Activated CD4-positive, CD25-positive, alpha-beta regulatory T cell treated with anti-CD3 and anti-CD28 coated beads, Interleukin-2, amount 50 U/mL, for 16 hours (primary cell): Measurements from ENCODE around the gene ZDHHC22.
A peak's percentile ranks its signal among the peaks of the same experiment; 100 is the strongest.

Source experiments
- DNase-seq: peaks from one replicate; pipeline ENCODE4 v3.0.0-alpha.2; 2020; ENCODE audit warnings: low read depth, low spot score

The ZDHHC22 gene

DNA sequence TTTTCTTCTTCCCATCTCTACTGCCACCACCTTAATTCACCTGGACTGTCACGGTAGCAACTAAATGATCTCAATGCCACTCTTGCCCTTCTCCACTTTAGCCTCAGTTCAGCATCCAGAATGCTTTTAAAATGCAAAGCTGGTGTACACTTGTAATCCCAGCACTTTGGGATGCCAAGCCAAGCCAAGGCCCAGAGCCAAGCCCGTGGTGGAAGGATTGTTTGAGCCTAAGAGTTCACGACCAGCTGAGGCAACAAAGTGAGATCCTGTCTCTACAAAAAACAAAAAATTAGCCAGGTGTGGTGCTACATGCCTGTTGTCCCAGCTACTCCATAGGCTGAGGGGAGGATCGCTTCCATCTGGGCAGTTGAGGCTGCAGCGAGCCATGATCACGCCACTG lies 37.6 kb downstream of the ZDHHC22 start:
- DNase-seq, result no peak

DNA sequence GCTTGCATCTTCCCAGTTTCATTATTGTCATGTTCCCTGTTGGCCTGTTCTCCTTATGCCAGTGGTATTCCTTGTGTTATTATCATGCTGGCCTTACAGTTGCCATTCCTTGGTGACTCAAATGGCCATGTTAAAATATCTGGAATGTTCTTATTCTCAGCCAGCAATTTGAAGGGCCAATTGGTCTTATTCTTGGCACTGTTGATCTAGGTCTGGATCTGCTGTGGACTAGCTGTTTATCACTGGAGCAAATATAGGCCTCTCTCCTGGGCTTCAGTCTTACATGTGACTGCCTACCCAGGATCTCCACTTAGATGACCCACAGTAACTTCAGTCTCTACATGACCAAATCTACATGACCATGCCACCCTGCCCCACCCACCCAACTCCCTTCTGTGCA lies 38.1 kb downstream of the ZDHHC22 start:
- DNase-seq, result no peak

DNA sequence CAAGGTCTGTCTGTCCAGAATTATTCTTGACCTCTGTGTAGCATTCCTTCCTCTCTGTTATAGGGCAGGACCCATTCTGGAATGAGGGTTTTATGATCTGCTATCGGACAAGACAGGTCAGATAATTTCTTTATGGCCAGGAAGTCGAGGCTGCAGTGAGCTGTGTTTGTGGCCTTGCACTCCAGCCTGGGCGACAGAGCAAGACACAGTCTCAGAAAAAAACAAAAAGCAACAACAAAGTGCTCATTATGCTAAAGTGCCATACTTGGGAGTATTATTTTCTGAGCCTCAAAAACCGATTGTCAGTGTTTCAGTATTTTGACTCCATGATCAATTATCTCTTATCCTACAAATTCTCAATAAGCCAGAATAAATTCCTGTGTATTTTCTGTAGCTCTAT lies 39.4 kb downstream of the ZDHHC22 start:
- DNase-seq, result no peak

DNA sequence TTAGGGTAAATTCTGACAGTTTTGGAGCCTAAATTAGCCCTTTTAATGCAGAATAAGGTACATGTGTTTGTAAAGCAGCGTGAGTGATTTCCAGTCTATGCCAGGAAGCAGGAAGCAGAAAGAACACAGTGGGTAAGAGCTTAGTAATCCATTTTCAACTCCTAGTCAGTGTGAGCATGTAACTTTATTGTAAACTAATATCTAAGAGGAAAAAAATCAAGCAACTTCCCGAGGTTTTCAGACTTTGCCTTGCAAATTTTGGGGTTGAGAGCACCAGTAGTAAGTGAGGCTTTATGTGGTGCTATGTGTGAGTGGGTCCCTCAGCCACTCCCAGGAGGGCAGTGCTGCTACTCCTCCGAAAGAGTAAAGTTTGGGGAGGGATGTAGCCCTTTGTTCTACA lies 40.6 kb downstream of the ZDHHC22 start:
- no peak for DNase-seq

DNA sequence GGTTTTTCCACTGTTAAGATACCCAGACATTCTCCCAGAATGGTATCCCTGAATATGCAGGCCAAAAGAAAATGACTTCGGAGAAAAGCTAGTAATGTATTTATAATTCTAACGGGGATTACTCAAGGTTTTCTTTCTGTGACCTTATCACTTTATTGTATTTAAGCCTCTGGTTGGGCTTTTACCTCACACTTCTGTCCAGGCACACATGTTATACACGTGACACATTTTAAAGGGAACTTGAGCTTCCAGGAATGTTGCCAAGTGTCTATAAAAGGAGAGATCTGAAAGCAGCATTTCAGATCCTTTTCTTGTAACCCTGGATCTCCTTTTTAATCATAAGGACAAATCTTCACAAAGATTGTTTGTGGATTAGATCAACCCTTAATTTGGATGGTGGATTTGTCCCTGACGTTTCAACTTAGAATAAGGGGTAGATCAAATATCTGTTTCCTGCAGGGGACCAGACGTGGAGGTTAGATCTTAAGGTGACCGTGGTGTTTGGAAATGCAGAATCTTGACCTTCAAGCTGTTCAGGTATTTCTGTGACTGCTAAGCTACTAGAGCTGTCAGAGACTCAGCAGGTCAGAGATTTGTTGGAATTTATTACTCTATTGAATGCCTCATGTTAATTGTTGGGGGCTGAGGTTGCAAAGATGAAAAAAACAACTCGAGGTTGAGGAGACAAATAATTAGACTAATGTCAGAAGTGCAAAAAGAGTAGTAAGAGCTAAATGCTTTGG lies 42.0 kb downstream of the ZDHHC22 start:
- no peak for DNase-seq

DNA sequence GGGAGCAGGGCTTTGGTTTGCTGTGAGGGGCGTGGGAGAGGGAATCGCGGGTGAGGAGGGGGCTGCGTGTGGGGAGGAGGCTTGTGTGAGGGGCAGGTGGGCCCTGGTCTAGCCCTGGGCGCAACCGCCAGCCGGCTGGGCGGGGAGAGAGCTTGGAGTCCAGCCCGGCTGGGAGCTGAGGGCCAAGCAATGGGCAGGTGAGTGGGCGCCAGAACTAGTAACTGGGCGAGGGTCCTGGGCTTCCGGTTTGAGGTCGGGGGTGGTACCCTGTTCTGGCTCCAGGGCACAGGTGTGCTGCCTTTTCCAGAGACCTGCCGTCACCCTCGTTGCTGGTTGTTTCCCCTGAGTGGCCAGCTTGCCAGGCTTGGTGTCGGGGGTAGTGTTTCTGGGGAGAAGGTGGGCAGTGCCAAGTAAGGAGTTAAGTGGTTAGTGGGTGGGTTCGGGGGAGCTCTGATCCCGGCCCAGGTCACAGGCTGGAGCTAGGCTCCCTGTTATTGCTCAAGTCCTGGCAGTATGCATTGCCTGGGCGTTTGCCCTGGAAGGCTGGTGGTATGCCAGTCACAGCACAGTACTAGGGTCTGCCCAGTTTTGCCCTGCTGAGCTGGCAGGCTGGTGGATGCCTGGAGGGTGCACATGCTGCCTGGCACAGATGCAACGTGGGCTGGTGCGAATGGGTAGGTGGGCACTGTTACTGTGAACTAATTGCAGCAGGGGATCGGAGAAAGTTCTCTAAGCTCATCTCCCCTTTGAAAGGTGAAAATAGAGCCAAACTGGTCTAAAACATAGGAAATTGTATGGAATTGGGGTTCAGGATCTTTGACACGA lies 42.9 kb downstream of the ZDHHC22 start:
- no peak for DNase-seq

DNA sequence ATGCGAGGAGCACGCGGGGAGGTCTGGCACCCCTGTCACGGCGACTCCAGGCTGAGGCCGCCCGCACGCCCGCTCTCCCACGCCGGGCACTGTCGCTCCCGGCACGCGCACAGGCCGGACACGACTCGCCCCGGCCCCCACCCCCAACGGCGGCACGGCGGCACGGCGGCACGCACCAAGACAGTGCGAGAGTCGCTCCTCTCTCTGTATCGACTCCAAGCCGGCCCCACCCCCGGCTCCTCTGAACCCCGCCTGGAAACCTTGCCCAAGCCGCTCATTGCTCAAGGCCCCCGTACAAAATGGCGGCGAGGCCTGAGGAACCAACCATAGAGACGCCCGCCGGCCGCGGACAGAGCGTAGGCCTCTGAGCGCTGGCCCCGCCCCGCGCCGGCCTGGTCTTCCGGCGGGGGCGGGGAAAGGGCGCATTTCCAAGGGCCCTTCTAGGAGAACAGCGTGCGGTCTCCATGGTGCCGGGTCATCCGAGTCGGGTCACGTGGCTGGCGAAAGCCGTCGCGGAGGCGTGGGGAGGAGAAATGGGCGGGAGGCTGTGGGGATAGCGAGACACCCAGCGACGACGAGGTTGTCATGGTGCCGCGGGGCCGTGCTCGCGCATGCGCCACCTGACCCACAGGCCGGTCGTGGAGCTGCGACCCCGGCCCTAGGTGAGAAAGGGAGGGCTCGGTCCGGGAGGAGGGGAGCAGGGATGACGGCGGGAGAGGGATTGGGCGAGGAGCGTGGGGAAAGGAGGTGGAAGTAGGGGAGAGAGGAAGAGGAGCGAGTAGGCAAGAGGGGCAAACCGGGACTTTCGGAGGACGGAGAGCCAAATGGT lies 43.7 kb downstream of the ZDHHC22 start, which contains the start of gene CIPC:
TSS of gene CIPC (plus strand) at position 559 of the 829 bp plus-strand sequence. CDS start 7,451 bp downstream, outside the sequence.
- DNase-seq, result peak; percentile 99

DNA sequence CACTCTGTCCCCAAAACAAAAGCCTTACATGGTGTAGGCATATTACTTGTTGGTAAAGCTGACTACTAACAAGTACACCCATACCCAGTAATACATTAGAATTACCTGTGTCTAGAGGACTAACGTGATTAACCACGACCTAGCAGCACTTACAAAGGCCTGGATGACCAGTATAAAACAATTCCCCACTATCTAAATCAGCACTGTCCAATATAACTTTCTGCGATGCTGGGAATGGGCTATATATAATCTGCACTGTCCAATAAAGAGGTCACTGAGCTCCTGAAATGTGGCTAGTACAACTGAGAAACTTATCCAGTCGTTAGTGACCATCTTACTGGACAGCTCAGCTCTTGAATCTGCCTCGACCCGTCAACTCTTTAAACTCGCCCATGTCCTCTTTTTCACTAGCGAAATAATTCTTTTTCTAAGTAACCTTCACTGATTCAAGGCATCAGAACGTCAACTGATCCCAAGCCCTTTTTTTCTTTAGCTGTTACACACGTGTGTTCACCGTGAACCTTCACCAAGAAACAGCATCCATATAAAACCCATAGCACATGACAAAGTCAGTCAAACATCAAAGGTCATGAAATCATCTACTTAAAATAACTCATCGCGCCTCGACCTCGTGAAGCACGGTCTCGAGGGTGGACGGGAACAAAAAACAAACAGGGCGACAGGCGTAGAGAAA lies 44.4 kb downstream of the ZDHHC22 start:
- DNase-seq, result no peak

DNA sequence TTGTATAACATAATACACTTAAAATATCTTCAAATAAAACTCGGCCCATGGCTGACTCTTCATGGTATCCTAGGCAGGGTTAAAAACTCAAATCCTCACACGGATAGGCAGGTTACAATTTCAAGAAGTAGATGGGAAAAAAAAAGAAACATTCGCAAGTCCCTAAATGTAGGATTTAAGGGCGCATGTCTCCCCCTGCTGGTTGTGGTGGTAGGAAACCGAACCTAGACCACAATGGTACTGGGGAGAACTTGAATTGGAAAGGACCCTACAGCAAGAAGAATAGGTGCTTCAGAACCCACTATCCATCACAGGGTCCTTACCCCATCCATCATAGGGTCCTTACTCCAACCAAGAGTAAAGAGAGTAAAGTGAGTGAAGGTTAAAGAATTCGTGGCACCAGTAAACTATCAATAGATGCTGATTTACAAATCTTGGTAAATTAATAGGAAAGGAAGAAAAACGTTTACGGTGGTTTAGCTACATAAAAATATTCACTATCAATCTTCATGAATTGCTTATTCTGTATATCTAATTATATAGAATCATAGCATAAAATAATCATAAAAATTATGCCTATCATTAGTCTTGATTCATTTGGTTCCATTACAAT lies 46.8 kb downstream of the ZDHHC22 start:
- peak; percentile 61 for DNase-seq

DNA sequence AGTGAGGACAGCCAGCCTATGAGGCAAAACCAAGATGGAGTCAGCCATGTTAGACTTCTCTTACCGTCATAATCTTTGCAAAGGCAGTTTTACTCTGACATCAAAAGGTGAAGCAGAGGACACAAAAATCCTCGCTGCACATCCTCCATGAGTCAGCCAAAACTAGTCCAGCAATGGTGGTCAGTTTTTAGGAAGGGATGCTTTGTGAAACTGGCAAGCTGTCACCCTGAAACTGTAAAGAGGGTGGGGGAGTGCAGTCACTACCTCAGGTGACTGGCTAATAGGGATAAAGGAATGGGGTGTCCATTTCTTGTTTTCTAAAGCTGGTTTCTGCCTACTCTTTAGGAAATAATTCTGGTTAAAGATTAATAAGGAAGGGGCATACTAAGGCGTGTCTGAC lies 48.9 kb downstream of the ZDHHC22 start:
- no peak for DNase-seq

DNA sequence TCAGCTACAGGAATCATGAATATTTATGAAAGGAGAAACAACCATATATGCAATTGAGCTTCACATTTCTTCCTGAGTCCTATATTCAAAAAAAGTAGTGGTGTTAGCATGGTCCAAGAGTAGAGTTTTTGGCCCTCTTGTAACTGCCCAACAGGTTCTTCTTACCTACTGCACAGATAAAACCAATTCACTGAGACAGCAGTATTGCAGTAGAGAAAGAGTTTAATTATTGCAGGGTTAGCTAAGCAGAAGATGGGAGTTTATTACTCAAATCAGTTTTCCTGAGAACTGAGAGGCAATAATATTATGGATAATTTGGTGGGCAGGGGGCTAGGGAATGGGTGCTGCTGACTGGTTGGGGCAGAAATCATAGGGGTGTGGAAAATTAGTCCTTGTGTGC lies 50.1 kb downstream of the ZDHHC22 start:
- DNase-seq, result no peak

DNA sequence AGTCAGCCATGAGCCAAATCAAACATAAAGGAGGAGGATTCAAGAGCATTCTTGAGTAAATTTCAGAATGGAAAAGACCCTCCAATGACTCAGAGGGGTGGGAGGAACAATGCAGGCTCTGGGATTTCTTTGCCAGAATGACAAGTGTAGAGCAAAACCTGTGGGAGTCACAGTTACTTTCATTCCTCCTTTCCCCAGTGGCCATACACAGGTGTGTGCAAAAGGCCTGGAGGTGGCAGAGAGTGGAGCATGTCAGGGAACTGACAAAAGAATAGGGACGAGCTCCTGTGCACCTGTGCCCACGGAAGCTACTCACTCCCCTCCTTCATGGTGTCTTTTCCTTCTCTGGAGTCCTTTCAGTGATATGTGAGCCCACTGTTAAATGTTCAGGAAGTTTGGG lies 52.9 kb downstream of the ZDHHC22 start:
- DNase-seq, result no peak

DNA sequence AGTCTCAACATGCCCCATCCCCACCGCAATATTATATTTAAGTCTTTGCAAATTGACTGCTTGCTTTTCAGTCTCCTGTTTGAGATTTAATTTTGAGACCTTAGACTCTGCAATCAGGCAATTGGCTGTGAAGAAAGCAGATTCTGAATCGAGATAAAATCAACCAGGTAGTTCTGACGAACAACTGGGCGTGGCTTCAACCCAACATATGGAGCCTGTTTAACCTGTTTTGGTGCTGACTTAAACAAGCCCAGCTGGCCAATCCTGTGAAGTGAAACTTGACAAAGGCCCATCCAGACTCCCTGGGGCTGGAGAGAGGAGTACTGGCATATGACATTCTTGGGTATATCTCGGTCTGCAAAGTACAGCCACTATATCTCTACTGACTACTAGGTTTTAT lies 53.4 kb downstream of the ZDHHC22 start:
- no peak for DNase-seq

DNA sequence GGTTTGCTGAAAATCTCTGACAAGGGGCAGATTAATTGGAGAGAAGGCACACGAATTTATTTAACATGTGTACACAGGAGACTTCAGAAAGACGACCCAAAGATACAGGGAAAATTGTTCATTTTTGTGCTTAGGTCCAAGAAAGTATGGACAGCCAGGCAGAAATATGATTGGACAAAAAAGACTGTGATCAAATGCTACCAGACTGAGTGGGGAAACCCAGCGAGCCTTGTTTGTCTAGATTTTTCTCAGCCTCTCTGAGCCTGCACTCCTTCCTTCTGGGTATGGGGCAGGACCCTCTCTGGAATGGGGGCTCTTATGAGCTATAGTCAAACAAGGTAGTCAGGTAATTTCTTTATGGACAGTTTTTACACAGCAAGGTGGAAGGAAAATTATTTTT lies 54.0 kb downstream of the ZDHHC22 start:
- DNase-seq, result no peak

DNA sequence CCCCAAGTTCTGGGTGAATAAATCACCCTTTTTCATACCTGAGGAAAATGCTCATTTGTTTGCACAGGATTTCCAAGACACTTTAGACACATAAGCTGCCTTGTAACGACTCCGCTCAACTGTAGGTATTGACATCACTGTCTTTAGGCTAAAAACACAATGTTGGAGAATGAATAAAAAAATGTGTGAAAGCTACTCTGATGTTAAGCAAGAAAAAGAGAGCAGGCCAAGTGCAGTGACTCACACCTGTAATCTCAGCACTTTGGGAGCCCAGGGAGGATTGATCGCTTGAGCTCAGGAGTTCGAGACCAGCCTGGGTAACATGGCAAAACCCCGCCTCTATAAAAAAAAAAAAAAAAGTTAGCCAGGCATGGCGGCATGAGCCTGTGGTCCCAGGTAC lies 54.6 kb downstream of the ZDHHC22 start:
- no peak for DNase-seq

DNA sequence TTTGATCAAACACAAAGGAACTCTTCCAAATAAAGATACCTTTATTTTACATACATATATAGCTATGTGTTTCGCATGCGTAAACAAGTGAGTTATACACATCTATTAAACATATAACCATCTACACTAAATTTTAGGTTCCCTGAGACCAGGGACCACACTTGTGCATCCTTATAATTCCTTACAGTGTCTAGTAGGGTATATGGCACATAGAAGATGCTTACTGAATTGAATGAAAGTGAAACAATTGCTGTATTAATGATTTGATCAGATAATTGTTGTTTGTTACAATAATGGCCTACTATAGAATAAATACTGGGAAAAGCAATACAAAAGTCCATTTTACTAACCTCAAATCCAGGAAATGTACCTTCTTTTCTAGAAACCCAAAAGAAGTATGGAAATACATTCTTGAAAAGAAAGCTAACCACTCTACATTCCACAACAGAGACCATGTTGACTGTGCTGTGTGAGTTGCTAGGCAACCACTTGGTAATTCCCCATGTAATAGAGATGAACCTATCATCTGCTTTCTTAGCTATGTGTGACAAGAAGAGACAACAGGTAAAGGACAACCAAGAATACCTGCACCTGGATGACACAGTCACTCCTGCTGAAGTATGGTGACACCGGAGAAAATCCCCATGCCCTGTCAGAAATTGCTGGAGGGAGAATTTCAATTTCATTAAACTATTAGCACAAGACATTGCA lies 55.4 kb downstream of the ZDHHC22 start:
- DNase-seq, result no peak

DNA sequence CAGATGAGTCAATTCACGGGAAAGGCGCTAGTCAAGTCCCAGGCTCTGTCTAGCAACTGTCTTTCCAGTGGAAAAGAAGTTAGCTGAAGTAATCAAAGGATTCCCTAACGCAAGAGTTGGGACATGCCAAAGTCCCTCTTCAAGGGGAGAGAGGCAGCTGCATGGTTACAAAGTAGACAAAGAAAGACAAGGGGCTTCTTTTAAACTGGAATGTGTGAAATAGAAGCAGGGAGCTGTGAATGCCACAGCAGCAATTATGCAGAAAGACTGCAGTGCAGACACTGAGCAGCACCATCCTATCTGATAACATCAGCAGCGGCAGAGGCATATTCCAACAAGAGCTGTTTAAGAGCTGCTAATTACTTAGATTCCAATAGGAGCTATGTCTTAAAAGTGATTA lies 56.1 kb downstream of the ZDHHC22 start:
- no peak for DNase-seq

DNA sequence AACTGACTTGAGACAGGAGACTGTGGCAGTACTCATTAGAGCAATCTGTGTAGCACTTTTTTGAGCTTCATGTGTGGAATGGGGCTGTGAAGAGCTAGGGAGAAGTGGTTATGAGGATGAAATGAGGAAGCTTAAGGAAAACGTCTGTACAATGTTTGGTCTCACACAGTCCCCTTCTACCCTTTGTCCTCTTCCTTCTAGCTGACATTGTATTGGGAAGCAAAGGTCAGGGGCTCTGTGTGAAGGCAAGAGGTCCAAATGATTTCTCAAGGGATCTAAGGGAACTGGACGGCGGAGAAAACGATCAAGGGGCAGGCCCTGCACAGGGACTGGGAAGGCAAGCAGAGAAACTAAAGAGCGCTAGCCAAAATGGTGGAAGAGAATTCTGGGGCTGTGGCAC lies 56.6 kb downstream of the ZDHHC22 start:
- no peak for DNase-seq

DNA sequence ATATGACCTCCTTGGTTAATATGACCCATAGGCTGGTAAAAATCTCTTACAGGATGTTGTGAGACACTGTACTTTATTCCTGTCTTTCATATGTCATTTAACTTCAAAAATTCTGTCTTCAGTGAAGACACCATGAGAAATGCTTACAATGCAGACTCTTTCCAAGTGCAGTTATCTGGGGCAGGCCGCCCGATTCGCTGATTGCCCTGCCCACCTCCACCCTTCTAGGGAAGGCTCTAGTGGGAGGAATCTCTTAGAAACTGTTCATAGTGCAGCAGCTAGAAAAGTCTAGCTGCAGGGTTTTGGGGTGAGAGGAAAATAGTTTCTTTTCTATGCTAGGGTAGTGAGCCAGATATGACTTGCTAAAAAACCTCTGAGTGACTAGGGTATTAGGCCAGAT lies 58.5 kb downstream of the ZDHHC22 start:
- DNase-seq, result no peak

DNA sequence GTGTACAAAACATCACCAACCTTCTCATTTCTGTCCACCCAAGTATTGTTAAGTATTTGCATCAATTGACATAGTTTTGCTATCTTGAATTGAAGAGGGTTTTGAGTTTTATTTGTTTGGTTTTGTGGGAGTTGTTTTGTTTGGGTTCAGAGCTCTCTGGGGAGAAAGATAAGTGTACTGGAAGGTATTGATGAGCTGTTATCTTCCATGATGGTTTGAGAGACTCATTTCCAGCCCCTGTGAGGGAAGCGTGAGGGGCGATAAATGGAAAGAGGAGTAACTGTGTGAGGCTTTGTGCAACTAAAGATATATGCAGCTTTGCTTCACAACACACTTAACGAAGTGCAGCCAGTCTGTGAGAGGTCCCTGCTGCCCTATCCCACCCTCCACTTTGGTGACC lies 59.2 kb downstream of the ZDHHC22 start:
- DNase-seq, result no peak
